NCI-H187 (cell line): ENCODE measurements around the gene POM121.
"Not testable (repeated sequence)": the region's sequence is repeated elsewhere in the genome, so short reads cannot be mapped to it uniquely, and the experiment has no call there.

ENCODE experiments used
- DNase-seq, 2 experiments: peaks; one replicate each; lab custom pipeline; 2025; lab: John Stamatoyannopoulos, UW

POM121 gene

DNA sequence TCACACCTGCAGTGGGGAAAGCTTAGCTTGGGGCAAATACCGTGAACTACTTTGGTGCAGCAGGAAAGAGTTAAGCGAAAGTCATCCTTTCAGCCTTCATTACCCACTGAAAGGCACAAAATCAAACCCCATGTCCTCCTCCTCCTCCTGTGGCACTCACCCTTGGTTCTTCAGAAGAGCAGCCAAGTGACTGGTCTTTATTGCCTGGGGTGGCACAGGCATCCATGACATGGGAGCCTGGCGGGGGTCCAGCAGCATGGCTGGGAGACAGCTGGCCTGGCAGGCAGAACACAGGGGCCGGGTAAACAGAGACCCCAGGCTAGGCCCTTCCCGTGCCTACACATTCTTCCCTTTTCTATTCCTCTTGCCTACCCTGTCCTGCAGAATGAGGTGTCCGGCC is 24.8 kb downstream of the POM121 start:
- not testable (repeated sequence) for DNase-seq

DNA sequence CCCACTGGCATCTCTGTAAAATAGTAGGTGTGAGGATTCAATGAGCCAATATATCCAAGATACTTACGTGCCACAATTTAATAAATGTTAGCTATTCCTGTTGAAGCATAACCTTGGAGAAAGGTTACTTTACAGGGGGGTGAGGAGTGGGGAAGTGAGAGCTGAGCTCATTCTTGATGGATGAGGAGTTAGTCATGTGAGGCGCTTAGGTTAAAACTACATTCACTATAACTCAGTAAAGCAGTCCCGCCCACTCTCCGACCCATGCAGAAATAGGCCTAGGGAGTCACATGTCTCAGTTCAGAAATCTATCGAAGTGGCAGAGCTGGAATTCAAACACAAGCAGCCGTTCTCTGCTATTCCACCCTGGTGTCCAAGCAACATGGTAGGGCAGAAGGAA is 25.5 kb downstream of the POM121 start:
- DNase-seq = not testable (repeated sequence)

DNA sequence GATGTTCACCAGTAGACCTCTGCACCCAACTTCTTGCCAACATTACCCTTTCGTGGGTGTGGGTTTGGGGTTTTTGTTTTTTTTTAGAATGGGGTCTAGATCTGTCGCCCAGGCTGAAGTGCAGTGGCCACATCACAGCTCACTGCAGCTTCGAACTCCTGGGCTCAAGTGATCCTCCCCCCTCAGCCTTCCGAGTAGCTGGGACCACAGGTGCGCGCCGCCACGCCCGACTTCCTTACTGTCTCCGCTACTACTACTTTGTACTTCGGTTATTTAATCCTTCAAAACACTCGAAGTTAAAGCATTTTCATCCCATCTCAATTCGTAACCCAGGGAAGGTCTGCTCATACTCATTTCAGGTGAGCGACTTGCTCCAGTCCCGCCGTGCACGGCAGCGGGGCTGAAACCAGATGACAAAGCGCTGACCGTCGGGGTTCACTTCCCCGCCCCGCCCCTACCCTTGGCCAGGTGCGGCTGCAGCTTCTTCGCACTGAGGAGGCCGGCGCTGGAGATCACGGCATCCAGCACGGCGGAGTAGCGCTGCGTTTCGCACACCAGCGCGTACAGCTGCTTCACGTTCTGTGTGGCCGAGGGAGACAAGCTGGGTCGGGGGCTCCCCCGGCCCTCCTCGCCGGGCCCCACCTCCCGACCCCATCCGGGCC is 29.1 kb downstream of the POM121 start:
- not testable (repeated sequence) for DNase-seq

DNA sequence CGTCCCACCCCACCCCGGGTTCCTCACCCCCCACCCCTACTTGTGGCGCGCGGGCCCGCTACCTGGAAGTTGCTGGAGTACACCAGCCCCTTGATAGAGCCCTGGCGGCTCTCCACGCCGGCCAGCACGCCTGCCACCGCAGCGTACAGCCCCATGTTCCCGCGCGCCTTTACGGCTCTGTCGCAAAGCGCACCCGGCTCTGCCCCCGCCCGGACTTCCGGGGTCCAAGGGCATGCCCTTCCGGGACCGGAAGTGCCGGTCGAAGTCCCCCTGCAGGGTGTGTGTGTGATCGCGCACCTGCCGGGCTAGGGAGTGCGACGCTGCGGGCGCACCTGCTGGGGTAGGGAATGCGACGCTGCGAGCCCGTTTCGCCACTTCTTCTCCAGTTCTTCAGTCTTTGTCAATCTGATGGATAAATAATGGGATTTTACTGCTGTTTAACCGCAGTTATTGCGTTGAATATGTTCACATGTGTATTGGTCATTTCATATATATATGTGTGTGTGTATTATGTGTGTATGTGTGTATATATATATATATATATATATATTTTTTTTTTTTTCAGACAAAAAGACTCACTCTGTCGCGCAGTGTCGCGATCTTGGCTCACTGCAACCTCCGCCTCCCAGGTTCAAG is 29.8 kb downstream of the POM121 start:
- DNase-seq = not testable (repeated sequence)

DNA sequence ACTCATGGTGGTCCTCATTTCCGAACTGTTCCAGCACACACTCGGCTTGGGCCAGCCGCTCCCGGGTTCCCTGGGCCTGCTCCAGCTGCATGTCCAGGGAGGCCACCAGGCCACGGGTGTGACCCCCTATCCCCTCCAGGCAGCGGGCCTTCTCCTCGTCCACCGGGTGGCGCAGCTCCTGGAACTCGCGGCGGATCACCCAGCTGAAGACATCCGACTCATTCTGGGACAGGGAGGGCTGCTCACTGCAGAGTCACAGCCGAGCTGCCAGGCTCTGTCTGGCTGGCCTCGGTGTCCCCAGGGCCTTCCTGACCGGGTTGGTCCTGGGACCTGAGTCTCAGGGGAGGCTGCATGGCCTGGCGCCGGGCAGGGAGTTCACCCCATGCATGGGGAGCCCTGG is 35.1 kb downstream of the POM121 start:
- DNase-seq = not testable (repeated sequence)

DNA sequence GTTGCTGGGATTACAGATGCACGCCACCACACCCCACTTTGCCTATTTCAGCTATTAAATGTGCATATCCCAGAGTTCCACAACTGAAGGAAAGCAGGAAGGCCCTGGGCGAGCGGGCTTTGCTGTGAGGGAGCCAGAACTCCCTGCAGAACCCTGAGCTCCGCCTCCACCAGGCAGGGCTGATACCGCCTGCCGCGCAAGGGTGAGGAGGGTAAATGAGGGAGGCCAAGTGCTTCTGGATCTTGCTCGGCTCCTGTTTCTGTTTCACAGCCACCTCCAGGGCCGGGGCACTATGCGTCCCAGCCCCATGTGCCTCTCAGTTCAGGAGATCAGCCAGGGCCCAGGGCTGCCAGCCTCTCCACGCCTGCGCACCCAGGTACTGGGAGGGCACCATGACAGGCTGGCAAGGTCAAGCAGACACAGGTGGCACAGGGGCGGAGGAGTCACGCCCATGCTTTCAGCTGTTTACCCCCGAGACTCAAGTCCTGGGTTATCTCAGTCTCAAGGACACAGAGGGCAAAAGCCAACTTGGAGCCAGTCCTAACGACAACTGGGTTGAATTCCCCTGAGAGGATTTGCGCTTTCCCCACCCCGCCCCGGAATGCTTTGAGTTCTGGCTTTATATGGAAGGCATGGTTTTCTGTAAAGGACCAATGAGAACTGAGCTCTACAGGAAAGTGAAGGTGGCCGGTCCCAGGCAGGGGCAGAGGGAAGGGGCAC is 35.9 kb downstream of the POM121 start:
- not testable (repeated sequence) for DNase-seq

DNA sequence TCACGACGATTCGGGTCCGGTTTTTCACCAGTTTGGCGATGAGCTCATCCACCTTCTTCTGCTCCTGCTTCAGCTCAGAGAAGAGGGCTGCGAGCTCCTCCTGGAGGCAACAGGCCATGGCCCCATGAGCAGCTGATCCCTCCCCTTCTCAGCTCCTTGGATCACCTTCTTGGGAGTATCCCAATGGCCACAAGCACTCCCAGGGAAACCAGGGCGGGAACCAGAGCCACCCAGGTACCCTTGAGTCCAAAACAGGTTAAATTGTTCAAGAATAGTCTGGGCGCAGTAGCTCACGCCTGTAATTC is 36.4 kb downstream of the POM121 start:
- not testable (repeated sequence) for DNase-seq

DNA sequence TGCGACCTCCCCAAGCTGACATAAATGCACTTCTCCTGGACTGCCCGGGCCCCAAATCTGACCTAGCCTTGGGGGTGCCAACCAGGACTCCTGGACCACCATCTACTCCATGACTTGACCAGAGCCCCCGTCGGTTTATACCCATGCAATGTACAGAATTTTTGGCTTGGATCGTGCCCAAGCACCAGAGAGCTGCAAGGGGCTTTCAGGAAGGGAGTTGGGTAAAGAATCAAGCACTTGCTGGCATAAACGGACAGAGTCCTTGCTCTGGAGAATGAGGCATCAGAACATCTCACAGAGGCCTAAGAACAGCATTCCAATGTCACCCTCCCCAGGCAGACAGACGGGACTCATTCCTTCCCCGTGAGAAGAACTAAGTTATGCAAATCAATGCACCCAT is 38.2 kb downstream of the POM121 start:
- not testable (repeated sequence) for DNase-seq

DNA sequence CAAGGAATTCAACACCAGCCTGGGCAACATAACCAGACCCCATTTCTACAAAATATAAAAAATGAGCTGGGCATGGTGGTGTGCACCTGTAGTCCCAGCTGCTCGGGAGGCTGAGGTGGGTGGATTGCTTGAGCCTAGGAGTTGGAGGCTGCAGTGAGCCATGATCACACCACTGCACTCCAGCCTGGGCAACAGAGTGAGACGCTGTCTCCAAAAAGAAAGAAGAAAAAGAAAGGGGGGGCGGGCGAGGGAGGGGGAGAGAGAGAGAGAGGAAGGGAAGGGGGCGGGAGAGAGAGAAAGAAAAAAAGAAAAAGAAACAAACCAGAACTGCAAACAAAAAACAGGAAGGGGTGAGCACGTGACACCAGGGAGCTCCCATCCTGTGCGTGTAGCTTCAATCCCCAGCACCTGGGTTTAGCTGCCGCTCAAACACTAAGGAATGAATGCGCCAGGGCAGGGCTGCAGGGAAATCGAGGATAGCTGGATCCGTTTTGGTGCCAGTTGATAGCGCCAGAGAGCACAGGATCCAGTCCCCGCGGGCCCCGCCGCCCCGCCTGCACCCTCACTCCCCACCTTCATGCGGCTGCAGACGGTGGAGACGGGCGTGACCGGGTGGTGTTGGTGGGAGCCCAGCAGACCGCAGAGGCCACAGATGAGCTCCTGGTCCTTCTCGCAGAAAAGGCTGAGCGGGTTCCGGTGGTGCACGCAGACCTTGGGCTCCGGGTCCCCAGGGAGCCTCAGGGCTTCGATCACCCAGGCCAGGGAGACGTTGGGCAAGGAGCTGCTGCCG is 40.5 kb downstream of the POM121 start:
- not testable (repeated sequence) for DNase-seq

DNA sequence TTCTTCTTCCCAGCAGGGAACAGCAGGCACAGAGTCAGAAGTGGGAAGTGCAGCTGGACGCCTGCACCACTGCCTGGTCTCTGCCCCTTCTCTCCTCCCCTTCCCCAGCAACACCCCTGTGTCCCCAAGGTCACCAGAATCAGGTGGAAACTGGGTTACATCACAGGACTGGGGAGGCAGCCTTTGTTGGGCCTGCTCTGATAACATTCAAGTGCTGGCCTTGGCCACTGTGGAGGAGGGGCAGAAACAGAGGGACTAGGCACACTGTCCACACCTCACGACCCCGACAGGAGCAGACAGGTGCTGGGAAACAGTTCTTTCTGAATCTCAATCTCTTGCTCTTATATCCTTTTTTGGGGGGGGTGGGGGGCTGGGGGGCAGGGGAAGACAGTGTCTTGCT is 42.0 kb downstream of the POM121 start:
- not testable (repeated sequence) for DNase-seq

DNA sequence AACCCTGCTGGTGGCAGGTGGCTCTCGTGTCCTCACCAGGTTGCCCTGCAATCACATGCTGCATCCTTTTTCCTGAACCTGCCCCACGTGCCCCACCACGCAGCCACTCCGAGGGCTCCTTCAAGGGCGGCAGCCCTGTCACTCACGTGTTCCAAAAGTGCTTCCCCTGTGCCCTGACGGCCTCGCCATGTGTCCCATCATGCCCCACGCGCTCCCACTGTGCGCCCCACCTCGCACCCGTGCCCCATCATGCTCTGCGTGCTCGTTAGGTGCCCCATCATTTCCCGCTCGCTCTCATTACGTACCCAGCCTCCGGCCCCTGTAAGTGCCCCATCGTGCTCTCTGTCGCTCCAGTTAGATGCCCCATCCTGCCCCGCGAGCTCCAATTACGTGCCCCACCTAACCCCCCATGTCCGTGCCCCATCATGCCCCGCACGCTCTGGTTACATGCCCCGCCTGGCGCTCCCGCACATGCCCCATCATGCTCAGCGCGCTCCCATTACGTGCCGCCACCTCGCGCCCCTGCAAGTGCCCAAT is 44.2 kb downstream of the POM121 start, which contains the start of gene TRIM74:
Gene TRIM74, minus strand, starts transcription at position 487 of the 537 bp plus-strand sequence. CDS start 3,309 bp downstream, outside the sequence.
- DNase-seq = not testable (repeated sequence)

DNA sequence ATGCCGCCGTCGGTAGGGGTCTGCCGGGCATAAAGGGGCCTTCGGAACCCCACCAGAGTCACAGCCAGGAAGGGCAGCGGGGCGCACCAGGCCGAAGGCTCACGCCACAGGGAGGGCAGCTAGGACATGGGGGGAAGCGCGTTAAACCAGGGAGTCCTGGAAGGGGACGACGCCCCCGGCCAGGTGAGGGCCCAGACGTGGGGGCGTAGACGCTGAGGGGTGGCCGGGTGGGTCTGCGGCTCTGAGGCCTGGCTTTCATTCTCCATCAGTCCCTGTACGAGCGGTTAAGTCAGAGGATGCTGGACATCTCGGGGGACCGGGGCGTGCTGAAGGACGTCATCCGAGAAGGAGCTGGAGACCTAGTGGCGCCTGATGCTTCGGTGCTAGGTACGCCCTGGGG is 44.8 kb downstream of the POM121 start:
- DNase-seq = not testable (repeated sequence)

DNA sequence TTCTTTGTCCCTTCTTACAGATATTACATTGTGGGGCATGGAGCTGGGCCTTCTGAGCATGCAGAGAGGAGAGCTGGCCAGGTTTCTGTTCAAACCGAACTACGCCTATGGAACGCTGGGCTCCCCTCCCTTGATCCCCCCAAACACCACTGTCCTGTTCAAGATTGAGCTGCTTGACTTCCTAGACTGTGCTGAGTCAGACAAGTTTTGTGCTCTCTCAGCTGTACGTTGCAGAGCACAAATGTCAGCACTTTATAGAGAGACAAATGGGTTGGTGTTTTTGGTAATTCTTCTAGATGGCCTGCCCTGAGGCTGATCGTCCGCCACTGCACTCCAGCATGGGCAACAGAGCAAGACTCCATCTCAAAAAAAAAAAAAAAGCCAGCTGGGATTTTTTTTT is 46.6 kb downstream of the POM121 start:
- not testable (repeated sequence) for DNase-seq

DNA sequence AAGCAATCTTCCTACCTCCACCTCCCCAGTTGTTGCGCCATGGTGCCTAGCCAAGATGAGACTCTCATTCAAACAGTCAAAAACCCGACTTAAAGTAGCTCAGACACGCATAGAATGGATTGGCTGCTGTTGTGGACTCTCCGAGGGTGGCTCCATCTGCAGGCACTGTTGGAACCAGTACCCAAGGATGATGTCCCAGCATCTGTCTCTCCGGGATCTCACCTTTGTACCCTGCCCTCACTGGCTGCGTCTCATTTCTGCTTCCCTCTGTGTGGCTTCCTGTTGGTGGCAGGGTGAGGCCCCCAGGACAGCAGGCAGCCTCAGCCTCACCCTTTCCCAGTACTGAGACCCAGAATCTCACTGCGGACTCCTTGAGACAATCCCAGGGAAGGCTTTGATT is 49.9 kb downstream of the POM121 start:
- DNase-seq = not testable (repeated sequence)

DNA sequence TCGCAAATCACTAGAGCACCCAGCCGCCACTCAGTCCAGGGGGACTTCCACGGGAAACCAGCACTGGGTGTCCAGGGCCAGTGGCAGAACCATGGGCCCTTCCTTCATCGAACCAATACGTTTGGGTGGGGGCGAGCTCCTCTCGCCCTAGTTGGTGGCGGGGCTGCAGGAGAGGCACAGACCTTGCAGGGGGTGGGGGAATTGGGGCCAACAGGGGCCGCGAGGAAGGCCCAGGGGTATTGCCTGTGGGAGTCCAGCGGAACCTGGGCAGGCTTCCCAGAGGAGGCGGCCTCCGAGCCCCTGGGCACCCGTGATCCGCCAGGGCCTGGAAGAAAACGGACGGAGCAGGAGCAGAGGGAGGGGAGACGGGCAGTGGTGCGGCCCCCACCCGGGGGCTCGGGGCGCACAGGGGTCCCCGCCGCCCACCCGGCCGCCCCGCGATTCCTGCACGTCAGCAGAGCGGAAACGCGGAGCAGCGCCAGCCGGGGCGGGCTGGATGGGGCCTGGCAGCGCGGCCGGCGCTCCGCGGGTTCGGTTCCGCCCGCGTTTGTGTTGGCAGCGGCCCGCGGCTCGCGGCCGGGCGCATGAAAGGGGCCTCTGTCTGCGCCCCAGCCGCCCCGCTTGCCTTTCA is 50.9 kb downstream of the POM121 start:
- DNase-seq = not testable (repeated sequence)

DNA sequence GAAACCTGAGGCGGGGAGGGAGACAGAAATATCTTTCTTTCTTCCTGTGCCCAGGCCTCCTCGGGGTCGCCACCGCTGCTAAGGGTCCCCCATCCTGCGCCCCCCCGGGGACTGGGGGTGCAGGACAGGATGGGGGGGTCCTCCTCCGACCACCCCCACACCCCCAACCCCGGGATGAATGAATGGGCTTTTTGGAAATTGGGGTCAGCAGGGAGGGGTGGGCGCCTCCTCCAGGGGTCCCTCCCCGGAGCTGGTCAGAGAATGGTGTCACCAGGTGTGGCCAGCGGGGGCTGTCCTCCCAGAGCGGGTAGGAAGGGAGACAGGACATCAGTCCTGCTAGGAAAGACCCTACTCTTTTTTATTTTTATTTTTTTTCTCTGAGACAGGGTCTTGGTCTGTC is 51.5 kb downstream of the POM121 start:
- DNase-seq = not testable (repeated sequence)

DNA sequence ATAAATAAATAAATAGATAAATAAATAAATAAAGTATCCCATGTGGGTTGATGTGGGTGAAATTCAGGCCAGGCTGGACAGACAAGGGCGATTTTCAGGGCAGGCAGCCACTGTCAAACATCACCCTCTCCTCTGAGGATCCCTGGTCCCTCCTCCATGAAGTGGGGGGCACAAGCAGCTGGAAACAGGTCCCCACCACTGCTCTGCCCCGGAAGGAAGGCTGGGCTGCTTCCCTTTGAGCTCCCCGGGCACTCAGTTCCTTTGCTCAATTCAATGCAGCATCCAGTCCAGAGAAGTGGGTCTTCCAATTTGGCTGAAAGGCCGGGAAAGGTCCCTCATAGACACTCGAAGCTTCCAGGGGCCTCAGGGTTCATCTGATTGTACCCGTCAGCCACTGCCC is 55.5 kb downstream of the POM121 start:
- DNase-seq = not testable (repeated sequence)

DNA sequence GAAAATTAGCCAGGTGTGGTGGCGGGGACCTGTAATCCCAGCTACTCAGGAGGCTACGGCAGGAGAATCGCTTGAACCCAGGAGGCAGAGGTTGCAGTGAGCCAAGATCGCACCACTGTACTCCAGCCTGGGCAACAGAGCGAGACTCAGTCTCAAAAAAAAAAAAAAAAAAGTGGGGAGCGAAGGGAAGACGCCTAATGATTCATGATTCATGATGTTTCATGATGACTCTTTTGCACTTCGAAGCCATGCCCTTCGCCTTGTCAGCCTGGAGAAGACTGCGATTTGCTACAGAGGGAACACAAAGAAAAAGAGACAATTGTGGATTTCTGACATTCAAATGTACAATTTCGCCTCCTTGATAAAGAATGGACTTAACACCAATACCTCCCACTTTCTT is 57.2 kb downstream of the POM121 start:
- DNase-seq = not testable (repeated sequence)

DNA sequence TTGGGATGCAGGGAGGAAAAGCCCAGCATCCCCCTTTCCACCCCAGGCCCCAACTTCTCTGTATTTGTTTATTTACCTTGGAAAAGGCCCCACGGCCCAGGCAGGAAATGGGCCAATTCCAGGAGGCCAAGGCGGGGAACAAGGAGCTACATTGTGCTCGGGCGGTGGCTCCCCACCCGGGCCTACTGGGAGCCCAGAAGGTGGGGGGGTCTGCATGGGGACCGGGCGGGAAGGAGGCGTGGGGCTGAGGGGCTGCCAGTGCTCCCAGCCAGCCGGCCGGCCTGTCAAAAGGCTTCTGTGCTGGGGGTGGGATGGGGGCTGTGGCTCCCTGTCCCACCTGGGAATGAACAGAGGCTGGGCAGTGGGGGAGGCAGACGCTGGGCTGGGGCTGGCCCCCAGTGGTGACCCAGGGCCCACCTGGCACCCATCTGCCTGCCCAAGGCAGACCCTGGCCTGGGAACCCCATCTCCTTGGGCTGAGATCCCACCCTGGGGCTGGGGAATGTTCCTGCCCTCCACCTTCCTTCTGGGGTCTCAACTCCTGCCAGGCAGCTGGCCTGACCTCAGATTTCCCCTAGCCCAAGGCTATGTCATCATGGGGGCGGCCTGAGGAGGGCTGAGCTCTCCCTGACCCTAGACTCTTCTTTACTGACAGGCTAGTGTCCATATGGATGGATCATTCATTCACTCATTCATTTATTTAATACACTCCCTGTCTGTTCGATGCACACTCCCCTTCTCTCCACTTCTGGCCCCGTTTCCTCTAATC is 65.4 kb downstream of the POM121 start:
- DNase-seq = not testable (repeated sequence)

DNA sequence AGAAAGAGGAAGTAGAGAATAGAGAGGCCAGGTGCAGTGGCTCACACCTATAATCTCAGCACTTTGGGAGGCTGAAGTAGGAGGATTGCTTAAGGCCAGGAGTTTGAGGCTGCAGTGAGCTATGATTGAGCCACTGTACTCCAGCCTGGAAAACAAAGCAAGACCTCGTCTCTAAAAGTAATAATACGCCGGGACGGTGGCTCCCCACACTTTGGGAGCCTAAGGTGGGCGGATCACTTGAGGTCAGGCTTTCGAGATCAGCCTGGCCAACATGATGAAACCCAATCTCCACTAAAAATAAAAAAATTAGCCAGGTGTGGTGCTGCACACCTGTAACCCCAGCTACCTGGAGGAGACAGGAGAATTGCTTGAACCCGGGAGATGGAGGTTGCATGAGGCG is 70.6 kb downstream of the POM121 start:
- DNase-seq = not testable (repeated sequence)

DNA sequence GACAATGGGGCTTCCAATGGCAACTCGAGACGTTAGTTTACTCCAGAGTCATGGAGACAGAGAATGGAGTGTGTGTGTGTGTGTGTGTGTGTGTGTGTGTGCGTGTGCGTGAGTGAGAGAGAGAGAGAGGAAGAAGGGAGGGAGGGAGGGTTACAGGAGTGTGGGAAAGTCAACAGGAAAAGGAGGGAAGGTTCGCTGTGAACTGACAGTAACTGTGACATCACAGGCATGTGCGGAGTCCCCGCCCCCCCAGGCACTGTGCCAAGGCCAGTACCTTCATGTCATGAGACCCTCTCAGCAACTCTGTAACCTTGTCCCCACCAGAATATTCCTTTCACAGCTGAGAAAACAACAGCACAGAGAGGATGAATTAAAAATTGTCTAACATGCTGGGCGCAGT is 72.6 kb downstream of the POM121 start:
- DNase-seq = not testable (repeated sequence)
